ENCODE results near the gene ISM1. TPM values are rescaled to one million over a fixed set of nuclear protein-coding genes. Genes with fewer than 3 reads are reported as not detected.

Gene ISM1
- total and polyA plus RNA-seq, 2 donors (not counting 1 experiment from before 2014, with no cell fraction given) = 0.10 to 0.17 TPM

- TF ChIP-seq CTCF (conservative IDR thresholded peaks at IDR 0.05 in 1 of 2, IDR thresholded peaks at IDR 0.05 in 1 of 2; ENCODE audit: low read depth in 1 of 2, low read length in 2 of 2) (no peak), EZH2 (IDR thresholded peaks at IDR 0.05; ENCODE audit: low read length, missing control alignments) (no peak)
- H3K9me3 ChIP-seq (ENCODE audit: control insufficient read depth, insufficient read depth, low read depth, low read length) = no peaks in the 10 kb centered on the region
- no peaks in the 10 kb centered on the region for H3K79me2 ChIP-seq (ENCODE audit: control insufficient read depth, insufficient read depth, low read length)
- H2AFZ ChIP-seq (ENCODE audit: low read length) = no peak overlapping the region
- H3K36me3 ChIP-seq (ENCODE audit: control insufficient read depth, insufficient read depth, low read length) = no peaks in the 10 kb centered on the region
- no peak overlapping the region for H3K27ac ChIP-seq (ENCODE audit: insufficient read depth, low read length)
- H3K4me1 ChIP-seq (ENCODE audit: control insufficient read depth, extremely low read depth, insufficient read depth, low read length) = no peaks in the 10 kb centered on the region
- H3K4me2 ChIP-seq (ENCODE audit: extremely low read depth, insufficient read depth, low read length) = no peak overlapping the region
- H3K27me3 ChIP-seq (ENCODE audit: control insufficient read depth, insufficient read depth, low read length) = no peaks in the 10 kb centered on the region
- H4K20me1 ChIP-seq (ENCODE audit: control insufficient read depth, extremely low read depth, insufficient read depth, low read length) = no peaks in the 10 kb centered on the region
- H3K4me3 ChIP-seq (replicated peaks in 1 of 4; ENCODE audit: control extremely low read depth in 1 of 4, insufficient read depth in 1 of 4, low read depth in 3 of 4, low read length in 4 of 4) = no peak overlapping the region
- DNase-seq (ENCODE audit: low read depth in 2 of 2) = no peak
- H3K9ac ChIP-seq (ENCODE audit: insufficient read depth, low read length) = no peak overlapping the region
These were observed 29.2 kb downstream of the ISM1 start for GRCh38 chr20:13250251-13250650.

GRCh38 chr20:13251106-13251903, 30.2 kb downstream of the ISM1 start:
- no peak for DNase-seq (ENCODE audit: low read depth in 2 of 2)
- Histone ChIP-seq H3K27me3 (ENCODE audit: control insufficient read depth, insufficient read depth, low read length) (no peaks in the 10 kb centered on the region), H2AFZ (ENCODE audit: low read length) (no peak overlapping the region), H3K9me3 (ENCODE audit: control insufficient read depth, insufficient read depth, low read depth, low read length) (no peaks in the 10 kb centered on the region), H3K36me3 (ENCODE audit: control insufficient read depth, insufficient read depth, low read length) (no peaks in the 10 kb centered on the region), H3K79me2 (ENCODE audit: control insufficient read depth, insufficient read depth, low read length) (no peaks in the 10 kb centered on the region), H3K4me1 (ENCODE audit: control insufficient read depth, extremely low read depth, insufficient read depth, low read length) (no peaks in the 10 kb centered on the region), H3K9ac (ENCODE audit: insufficient read depth, low read length) (no peak overlapping the region), H3K4me3 (replicated peaks in 1 of 4; ENCODE audit: control extremely low read depth in 1 of 4, insufficient read depth in 1 of 4, low read depth in 3 of 4, low read length in 4 of 4) (no peak overlapping the region), H3K27ac (ENCODE audit: insufficient read depth, low read length) (no peak overlapping the region), H3K4me2 (ENCODE audit: extremely low read depth, insufficient read depth, low read length) (no peak overlapping the region), H4K20me1 (ENCODE audit: control insufficient read depth, extremely low read depth, insufficient read depth, low read length) (no peaks in the 10 kb centered on the region)
- TF ChIP-seq CTCF (conservative IDR thresholded peaks at IDR 0.05 in 1 of 2, IDR thresholded peaks at IDR 0.05 in 1 of 2; ENCODE audit: low read depth in 1 of 2, low read length in 2 of 2) (no peak), EZH2 (IDR thresholded peaks at IDR 0.05; ENCODE audit: low read length, missing control alignments) (no peak)

GRCh38 chr20:13251904-13252297, 30.8 kb downstream of the ISM1 start:
- H3K36me3 ChIP-seq (ENCODE audit: control insufficient read depth, insufficient read depth, low read length) = no peaks in the 10 kb centered on the region
- H3K4me1 ChIP-seq (ENCODE audit: control insufficient read depth, extremely low read depth, insufficient read depth, low read length) = no peaks in the 10 kb centered on the region
- H2AFZ ChIP-seq (ENCODE audit: low read length) = no peak overlapping the region
- H3K9ac ChIP-seq (ENCODE audit: insufficient read depth, low read length) = no peak overlapping the region
- no peaks in the 10 kb centered on the region for H3K79me2 ChIP-seq (ENCODE audit: control insufficient read depth, insufficient read depth, low read length)
- DNase-seq (ENCODE audit: low read depth in 2 of 2) = no peak
- H3K4me3 ChIP-seq (replicated peaks in 1 of 4; ENCODE audit: control extremely low read depth in 1 of 4, insufficient read depth in 1 of 4, low read depth in 3 of 4, low read length in 4 of 4) = no peak overlapping the region
- no peaks in the 10 kb centered on the region for H4K20me1 ChIP-seq (ENCODE audit: control insufficient read depth, extremely low read depth, insufficient read depth, low read length)
- H3K4me2 ChIP-seq (ENCODE audit: extremely low read depth, insufficient read depth, low read length) = no peak overlapping the region
- TF ChIP-seq EZH2 (IDR thresholded peaks at IDR 0.05; ENCODE audit: low read length, missing control alignments) (no peak), CTCF (conservative IDR thresholded peaks at IDR 0.05 in 1 of 2, IDR thresholded peaks at IDR 0.05 in 1 of 2; ENCODE audit: low read depth in 1 of 2, low read length in 2 of 2) (no peak)
- H3K9me3 ChIP-seq (ENCODE audit: control insufficient read depth, insufficient read depth, low read depth, low read length) = no peaks in the 10 kb centered on the region
- no peak overlapping the region for H3K27ac ChIP-seq (ENCODE audit: insufficient read depth, low read length)
- no peaks in the 10 kb centered on the region for H3K27me3 ChIP-seq (ENCODE audit: control insufficient read depth, insufficient read depth, low read length)
